ENCODE data around the gene PLCE1.
"Not testable (repeated sequence)": the region's sequence is repeated elsewhere in the genome, so short reads cannot be mapped to it uniquely, and the experiment has no call there.

Gene PLCE1

GRCh38 chr10:93993782-93994437 is at the start of gene PLCE1:
PLCE1 (plus strand) TSS chr10:93993931; CDS start chr10:94031047, 37,116 bp downstream.
- no peak for DNase-seq (ENCODE audit: low read depth in 2 of 2)

GRCh38 chr10:93945819-93946218 is 47.9 kb upstream of the PLCE1 start:
- no peak for DNase-seq (ENCODE audit: low read depth in 2 of 2)

GRCh38 chr10:93947055-93947454 is 46.7 kb upstream of the PLCE1 start:
- DNase-seq (ENCODE audit: low read depth in 2 of 2) = peak; percentile 18 to 28

- DNase-seq (ENCODE audit: low read depth in 2 of 2) = no peak
Observed at GRCh38 chr10:93947524-93947923, 46.2 kb upstream of the PLCE1 start.

GRCh38 chr10:93951905-93952304 is 41.8 kb upstream of the PLCE1 start:
- DNase-seq (ENCODE audit: low read depth in 2 of 2) = no peak

GRCh38 chr10:93954299-93954698 is 39.4 kb upstream of the PLCE1 start:
- no peak for DNase-seq (ENCODE audit: low read depth in 2 of 2)

GRCh38 chr10:93954726-93955363 is 38.9 kb upstream of the PLCE1 start:
- DNase-seq (ENCODE audit: low read depth in 2 of 2) = no peak

GRCh38 chr10:93958834-93959233 is 34.9 kb upstream of the PLCE1 start:
- no peak for DNase-seq (ENCODE audit: low read depth in 2 of 2)

- DNase-seq (ENCODE audit: low read depth in 2 of 2) = not testable (repeated sequence)
Observed at GRCh38 chr10:93960988-93961387, 32.7 kb upstream of the PLCE1 start.

GRCh38 chr10:93962973-93963372 is 30.8 kb upstream of the PLCE1 start:
- no peak for DNase-seq (ENCODE audit: low read depth in 2 of 2)

GRCh38 chr10:93963434-93963833 is 30.3 kb upstream of the PLCE1 start:
- DNase-seq (ENCODE audit: low read depth in 2 of 2) = no peak

- no peak for DNase-seq (ENCODE audit: low read depth in 2 of 2)
Observed at GRCh38 chr10:93965911-93966310, 27.8 kb upstream of the PLCE1 start.

GRCh38 chr10:93967756-93968155 is 26.0 kb upstream of the PLCE1 start:
- DNase-seq (ENCODE audit: low read depth in 2 of 2) = no peak

GRCh38 chr10:93968540-93968945 is 25.2 kb upstream of the PLCE1 start:
- DNase-seq (ENCODE audit: low read depth in 2 of 2) = no peak

- not testable (repeated sequence) for DNase-seq (ENCODE audit: low read depth in 2 of 2)
Observed at GRCh38 chr10:93970433-93971010, 23.2 kb upstream of the PLCE1 start.

- no peak for DNase-seq (ENCODE audit: low read depth in 2 of 2)
Observed at GRCh38 chr10:93973748-93974445, 19.8 kb upstream of the PLCE1 start.

- DNase-seq (ENCODE audit: low read depth in 2 of 2) = no peak
Observed at GRCh38 chr10:93977442-93977841, 16.3 kb upstream of the PLCE1 start.

GRCh38 chr10:93980486-93980885 is 13.2 kb upstream of the PLCE1 start:
- no peak for DNase-seq (ENCODE audit: low read depth in 2 of 2)

- DNase-seq (ENCODE audit: low read depth in 2 of 2) = no peak
Observed at GRCh38 chr10:93991114-93991513, 2.6 kb upstream of the PLCE1 start.

- no peak for DNase-seq (ENCODE audit: low read depth in 2 of 2)
Observed at GRCh38 chr10:93991596-93992284, 2.0 kb upstream of the PLCE1 start.

GRCh38 chr10:93992400-93993030 is 1.2 kb upstream of the PLCE1 start:
- DNase-seq (ENCODE audit: low read depth in 2 of 2) = no peak

- DNase-seq (ENCODE audit: low read depth in 2 of 2) = no peak
Observed at GRCh38 chr10:93993414-93993781, 333 bp upstream of the PLCE1 start.
